HUDEP-2 (cell line): Measurements from ENCODE around the gene TMEM63A.
"Not testable (repeated sequence)": the region's sequence is repeated elsewhere in the genome, so short reads cannot be mapped to it uniquely, and the experiment has no call there.

Experiments
- DNase-seq, 76 experiments: peaks; one replicate each; lab custom pipeline; 2025; ENCODE audit not compliant: unreplicated experiment in 76 of 76; lab: John Stamatoyannopoulos, UW

The TMEM63A gene

GRCh38 chr1:225846331-225847310, 35.6 kb downstream of the TMEM63A start:
- DNase-seq: no peak

- peak in 60 of 76 experiments; percentile 8 to 78 (median 53) for DNase-seq
Observed at GRCh38 chr1:225845571-225846259, 36.5 kb downstream of the TMEM63A start.

- DNase-seq: no peak
Observed at GRCh38 chr1:225845097-225845496, 37.1 kb downstream of the TMEM63A start.

- DNase-seq: no peak
Observed at GRCh38 chr1:225844236-225845061, 37.7 kb downstream of the TMEM63A start.

GRCh38 chr1:225843426-225843795, 38.8 kb downstream of the TMEM63A start:
- DNase-seq: no peak

- DNase-seq: no peak
Observed at GRCh38 chr1:225842788-225843425, 39.3 kb downstream of the TMEM63A start.

GRCh38 chr1:225842074-225842473, 40.1 kb downstream of the TMEM63A start:
- no peak for DNase-seq

- no peak for DNase-seq
Observed at GRCh38 chr1:225840713-225841112, 41.5 kb downstream of the TMEM63A start.

GRCh38 chr1:225840223-225840610, 42.0 kb downstream of the TMEM63A start:
- no peak for DNase-seq

GRCh38 chr1:225838793-225839192, 43.4 kb downstream of the TMEM63A start:
- no peak for DNase-seq

- DNase-seq: not testable (repeated sequence)
Observed at GRCh38 chr1:225836296-225836695, 45.9 kb downstream of the TMEM63A start.

GRCh38 chr1:225835856-225836255, 46.3 kb downstream of the TMEM63A start:
- peak in 14 of 76 experiments; percentile 3 to 46 (median 16) for DNase-seq

GRCh38 chr1:225834417-225835329, 47.5 kb downstream of the TMEM63A start:
- DNase-seq: no peak

GRCh38 chr1:225830841-225831240, 51.3 kb downstream of the TMEM63A start:
- no peak for DNase-seq

GRCh38 chr1:225828706-225829345, 53.4 kb downstream of the TMEM63A start:
- no peak for DNase-seq

- no peak for DNase-seq
Observed at GRCh38 chr1:225827076-225827475, 55.1 kb downstream of the TMEM63A start.

GRCh38 chr1:225825607-225826007, 56.6 kb downstream of the TMEM63A start:
- DNase-seq: no peak

GRCh38 chr1:225825078-225825477, 57.1 kb downstream of the TMEM63A start:
- DNase-seq: peak in 63 of 76 experiments; percentile 14 to 75 (median 50)

GRCh38 chr1:225824533-225824941, 57.6 kb downstream of the TMEM63A start:
- DNase-seq: no peak
